ENCODE data around the gene SLC47A2.
A peak's percentile ranks its signal among the peaks of the same experiment; 100 is the strongest.

SLC47A2 gene

GRCh38 chr17:19747159-19747719 is 30.9 kb upstream of the SLC47A2 start:
- no peak overlapping the region for H3K4me3 ChIP-seq (ENCODE audit: control insufficient read depth, low read depth, low read length)
- TF ChIP-seq CTCF (conservative IDR thresholded peaks at IDR 0.05; ENCODE audit: control insufficient read depth, insufficient read depth, low read depth, low read length), result no peak
- DNase-seq (ENCODE audit: low read depth), result no peak

GRCh38 chr17:19746517-19746916 is 30.1 kb upstream of the SLC47A2 start:
- H3K4me3 ChIP-seq (ENCODE audit: control insufficient read depth, low read depth, low read length), result no peak overlapping the region
- TF ChIP-seq CTCF (conservative IDR thresholded peaks at IDR 0.05; ENCODE audit: control insufficient read depth, insufficient read depth, low read depth, low read length), result no peak
- DNase-seq (ENCODE audit: low read depth), result no peak

GRCh38 chr17:19744922-19745757 is 28.8 kb upstream of the SLC47A2 start:
- peak overlapping the region; percentile 6 for H3K4me3 ChIP-seq (ENCODE audit: control insufficient read depth, low read depth, low read length)
- DNase-seq (ENCODE audit: low read depth), result peak; percentile 68
- peak; percentile 77 for TF ChIP-seq CTCF (conservative IDR thresholded peaks at IDR 0.05; ENCODE audit: control insufficient read depth, insufficient read depth, low read depth, low read length)

- TF ChIP-seq CTCF (conservative IDR thresholded peaks at IDR 0.05; ENCODE audit: control insufficient read depth, insufficient read depth, low read depth, low read length), result no peak
- peak overlapping the region; percentile 7 for H3K4me3 ChIP-seq (ENCODE audit: control insufficient read depth, low read depth, low read length)
- no peak for DNase-seq (ENCODE audit: low read depth)
Measured at GRCh38 chr17:19744492-19744891, 28.1 kb upstream of the SLC47A2 start.

- no peak for DNase-seq (ENCODE audit: low read depth)
- H3K4me3 ChIP-seq (ENCODE audit: control insufficient read depth, low read depth, low read length), result no peak overlapping the region
- no peak for TF ChIP-seq CTCF (conservative IDR thresholded peaks at IDR 0.05; ENCODE audit: control insufficient read depth, insufficient read depth, low read depth, low read length)
Measured at GRCh38 chr17:19743101-19744100, 27.0 kb upstream of the SLC47A2 start.

- no peak overlapping the region for H3K4me3 ChIP-seq (ENCODE audit: control insufficient read depth, low read depth, low read length)
- DNase-seq (ENCODE audit: low read depth), result no peak
- no peak for TF ChIP-seq CTCF (conservative IDR thresholded peaks at IDR 0.05; ENCODE audit: control insufficient read depth, insufficient read depth, low read depth, low read length)
Measured at GRCh38 chr17:19742495-19742894, 26.1 kb upstream of the SLC47A2 start.

All from fibroblast of mammary gland (primary cell).